Stimulated activated CD4-positive, alpha-beta T cell treated with anti-CD3 and anti-CD28 coated beads, Interleukin-1b, Interleukin-23, amount 100 ng/mL, for 4 hours (primary cell): ENCODE results near the gene EXOC4.

Experiments
- DNase-seq, 2 donors: peaks; one replicate each; pipeline ENCODE4 v3.0.0-alpha.2; 2020; ENCODE audit warnings: low read depth in 2 of 2

Gene EXOC4

DNA sequence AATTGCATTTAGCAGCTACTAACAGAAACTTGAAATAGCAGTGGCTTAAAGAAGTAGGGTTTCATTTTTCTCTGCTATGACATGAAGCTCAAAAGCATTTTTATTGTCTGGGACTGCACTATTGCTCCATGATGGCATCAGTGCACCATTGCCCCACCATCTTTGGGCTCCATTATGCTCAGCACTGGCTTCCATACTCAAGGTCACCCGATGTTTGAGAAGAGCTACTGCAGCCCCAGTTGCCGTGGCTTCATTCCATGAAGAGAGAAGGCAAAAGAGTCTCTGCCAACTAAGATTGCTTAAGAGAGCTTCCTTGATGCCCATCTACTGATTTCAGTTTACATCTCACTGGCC, 682.1 kb downstream of the EXOC4 start:
- DNase-seq, result no peak

DNA sequence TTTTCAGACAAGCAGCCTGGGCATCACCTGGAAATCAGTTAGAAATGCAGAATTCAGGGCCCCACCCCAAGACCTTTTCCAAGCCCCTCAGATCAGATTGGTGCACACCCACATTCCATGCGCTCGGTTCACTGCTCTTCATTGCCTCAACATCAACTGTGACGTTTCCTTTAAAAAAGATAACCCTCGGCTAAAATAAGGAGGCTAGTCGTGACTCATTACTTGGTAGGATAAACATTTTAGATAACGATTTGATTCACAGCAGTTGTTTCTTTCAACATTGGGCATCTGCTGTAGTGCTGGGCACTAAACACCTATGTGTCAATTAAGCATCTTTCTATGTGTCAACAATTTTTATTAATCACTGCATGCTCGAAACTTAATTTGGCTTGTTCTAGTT, 683.2 kb downstream of the EXOC4 start:
- no peak for DNase-seq

DNA sequence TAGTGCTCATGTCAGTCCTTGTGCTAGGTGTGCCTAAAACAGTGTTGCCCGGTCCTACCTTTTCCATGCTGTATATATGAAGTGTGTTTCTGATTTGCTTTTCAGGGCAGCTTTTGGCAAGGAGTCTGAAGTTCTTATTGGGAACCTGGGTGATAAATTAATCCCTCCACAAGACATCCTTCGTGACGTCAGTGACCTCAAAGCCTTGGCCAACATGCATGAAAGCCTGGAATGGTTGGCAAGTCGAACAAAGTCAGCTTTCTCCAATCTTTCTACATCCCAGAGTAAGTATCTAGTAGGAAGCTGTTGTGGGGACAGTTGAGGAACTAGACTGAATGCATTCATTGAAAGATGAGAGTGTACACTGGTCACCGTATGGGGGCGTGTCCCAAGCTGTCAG, 684.9 kb downstream of the EXOC4 start:
- no peak for DNase-seq

DNA sequence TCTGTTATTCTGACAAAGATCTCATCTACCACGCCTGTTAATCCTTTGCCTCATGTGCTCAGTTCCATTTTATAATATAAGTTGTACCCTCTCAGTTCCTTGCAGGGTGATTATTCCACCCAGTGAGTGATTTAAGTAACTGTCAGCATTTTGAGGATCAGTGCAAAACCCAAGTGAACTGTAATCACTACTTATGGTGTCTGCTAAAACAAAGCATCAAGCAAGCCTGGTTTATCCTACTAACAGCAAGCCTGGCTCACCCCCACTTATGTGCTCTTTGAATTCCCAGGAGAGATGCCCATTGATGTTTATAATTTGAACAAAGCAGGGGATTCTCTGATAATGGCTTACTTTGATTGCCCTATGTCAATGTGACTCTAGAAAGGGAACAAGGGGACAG, 687.5 kb downstream of the EXOC4 start:
- DNase-seq, result no peak

DNA sequence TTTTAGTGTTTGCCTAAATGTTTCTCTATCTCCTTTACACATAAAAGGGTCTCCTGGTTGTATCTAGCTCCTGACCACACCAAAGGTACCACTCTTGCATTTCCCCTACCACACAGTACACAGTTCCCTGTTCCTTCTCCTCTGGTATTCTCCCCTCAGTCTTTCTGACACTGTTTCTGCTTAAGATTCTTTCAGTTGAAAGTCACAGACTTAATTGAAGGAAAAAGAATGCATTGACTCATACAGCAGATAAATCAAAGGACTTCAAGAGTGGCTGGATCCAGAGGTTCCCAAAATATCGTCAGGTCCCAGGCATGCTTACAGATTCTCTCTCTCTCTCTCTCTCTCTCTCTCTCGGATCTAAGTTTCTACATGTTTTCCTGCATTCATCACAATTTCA, 688.6 kb downstream of the EXOC4 start:
- no peak for DNase-seq

DNA sequence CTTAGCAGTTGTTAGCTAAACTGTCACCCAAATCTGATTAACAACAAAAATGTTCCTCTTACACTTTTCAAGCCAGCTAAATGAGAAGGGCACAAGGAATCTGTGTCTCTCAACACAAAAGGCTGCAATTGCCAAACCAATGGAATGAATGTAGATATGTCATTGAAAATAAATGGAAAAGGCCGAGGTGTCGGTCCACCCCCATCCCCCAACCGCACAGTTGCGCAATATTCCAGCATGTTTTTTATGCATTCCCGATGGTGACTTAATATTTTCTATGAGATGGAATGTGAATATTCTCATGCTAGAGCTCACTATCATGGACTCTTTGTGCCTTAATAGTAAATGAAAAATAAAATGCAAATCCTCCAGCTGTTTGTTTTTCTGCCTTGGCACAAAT, 692.6 kb downstream of the EXOC4 start:
- DNase-seq, result no peak

DNA sequence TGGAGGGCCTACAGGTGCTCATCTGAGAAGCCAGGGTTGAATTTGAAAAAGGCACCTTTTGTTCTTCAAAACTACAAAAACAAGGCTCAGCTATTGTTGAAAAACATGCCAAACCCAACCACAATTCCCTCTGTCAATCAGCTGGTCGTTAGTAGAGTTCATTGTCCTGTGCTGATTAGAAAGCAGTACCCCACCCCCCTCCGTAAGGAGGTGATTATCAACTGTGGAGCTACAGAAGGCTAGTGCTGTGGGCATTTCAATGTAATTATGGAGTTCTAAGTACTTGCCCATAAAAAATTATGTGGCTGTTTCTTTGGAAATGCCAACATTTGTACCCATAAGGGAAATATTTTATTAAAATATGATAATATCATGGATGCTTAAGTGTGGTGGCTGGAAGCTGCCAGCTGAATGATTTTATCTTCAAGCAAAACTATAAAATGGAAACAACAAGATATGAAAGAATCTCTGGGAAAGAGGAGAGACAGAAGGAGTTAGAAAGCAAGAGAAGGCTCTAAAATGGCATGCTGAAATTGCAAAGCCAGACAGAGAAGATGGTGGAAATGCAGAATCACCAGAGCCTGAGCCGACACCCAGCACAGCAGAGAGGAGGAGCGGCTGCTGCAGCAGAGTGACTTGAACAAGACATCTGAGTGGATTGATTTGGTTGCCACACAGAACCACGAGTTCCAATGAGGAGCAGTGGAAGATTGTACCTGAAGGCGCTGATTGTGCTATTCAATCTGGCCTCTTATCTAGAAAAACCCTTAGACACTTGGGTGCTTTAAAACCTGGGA, 694.8 kb downstream of the EXOC4 start:
- DNase-seq, result no peak

DNA sequence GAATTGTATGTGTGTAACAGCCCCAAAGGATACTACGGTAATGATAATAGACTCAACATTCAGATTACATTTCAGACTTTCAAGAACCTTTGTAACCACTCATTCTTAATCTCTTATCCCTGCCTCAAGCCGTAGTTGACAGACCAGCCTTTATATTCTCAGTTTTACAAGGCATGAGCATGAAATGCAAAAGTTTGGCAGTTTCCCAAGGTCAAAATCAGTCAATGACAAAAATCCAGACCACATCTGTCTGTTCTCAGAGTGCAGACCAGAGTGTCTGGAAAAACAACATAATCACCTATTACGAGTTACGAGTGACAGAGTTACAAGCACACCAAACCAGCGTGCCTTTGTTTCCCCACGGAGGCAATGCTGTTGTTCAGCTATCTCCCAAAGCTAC, 695.7 kb downstream of the EXOC4 start:
- no peak for DNase-seq

DNA sequence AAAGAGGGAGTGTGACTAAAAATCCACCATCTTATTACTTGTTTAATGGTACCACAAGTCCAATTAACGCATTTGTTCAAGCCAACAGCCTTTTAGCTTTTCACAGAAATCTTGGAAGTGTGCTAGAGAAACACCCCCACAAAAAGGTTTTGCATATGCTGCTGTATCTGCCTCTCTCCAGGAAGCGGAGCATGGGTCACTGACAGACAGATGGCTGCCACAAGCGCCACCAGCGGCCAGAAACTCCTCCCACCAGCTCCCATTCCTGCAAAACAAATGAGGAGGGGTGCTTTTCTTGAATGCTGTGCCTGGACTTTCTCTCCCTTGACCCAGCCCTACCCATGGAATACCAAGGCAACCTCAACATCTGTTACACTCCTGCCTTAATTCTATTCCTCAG, 698.0 kb downstream of the EXOC4 start:
- DNase-seq, result no peak

DNA sequence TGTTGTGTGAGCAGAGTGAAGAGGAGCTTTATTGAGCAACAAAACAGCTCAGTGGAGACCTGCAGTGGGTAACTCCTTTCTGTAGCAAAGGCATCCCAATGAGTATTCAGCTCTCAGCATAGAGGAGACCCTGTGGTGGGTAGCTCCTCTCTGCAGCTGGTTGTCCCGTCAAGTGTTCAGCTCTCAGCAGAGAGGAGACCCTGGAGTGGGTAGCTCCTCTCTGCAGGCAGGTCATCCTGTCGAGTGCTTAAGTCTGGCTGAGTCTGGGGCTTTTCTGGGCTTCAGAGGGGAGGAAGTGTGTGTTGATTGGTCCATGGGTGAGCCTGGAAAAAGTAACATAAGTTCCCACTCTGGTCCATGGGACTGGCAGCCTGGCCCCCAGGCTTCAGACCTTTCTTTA, 702.3 kb downstream of the EXOC4 start:
- DNase-seq, result no peak

DNA sequence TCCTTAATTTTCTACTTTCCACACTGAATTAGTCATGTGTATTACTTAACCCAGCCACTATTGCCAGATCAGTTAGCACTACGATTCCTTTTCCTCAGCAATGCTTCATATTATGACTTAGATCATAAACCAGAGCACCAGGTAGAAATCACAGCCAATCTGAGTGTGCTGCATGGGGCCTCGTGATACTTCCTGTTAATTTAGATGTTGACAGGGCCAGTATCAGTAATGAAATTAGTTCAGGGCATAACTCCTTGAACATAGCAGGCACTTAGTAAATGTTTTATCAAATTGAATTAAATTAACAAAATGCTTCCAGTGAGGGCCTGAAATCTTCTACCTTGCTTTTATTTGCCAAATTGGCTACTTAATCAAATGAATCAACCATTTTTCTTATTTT, 705.0 kb downstream of the EXOC4 start:
- DNase-seq, result no peak

DNA sequence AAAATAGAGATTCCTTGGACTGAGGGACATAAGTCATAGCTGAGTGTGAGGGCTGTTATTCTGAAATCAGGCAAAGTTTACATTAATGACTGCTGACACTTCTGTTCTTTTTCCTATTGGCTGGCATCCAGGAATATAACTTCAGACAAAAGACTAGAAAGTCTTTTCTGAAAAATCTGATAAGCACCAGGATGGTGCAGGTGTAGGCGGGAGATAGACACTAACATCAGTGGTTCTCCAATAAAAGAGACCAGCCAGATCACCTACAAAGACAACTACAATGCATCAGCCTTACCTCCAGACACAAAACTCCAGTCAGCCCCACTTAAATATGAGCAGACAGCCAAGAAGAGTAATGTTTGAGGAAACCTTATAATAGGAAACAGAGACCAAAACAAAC, 705.9 kb downstream of the EXOC4 start:
- DNase-seq, result no peak

DNA sequence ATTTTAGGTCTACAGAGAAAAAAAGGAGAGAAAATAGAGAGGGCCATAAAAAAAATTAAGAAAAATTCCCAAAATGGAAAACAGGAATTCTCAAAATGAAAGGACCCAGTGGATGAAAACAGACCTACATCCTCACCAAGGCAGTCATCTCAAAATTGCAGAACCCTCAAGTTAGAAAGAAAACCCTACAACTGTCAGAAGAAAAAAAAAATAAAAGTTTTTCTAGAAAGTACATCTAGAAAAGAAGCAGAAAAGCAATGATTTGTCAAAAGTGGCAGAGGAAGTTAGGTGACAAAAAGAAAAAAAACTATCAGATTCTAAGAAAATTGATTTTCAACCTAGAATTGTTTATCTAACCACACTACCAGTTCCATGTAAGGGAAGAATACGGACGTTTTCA, 706.6 kb downstream of the EXOC4 start:
- DNase-seq, result no peak

DNA sequence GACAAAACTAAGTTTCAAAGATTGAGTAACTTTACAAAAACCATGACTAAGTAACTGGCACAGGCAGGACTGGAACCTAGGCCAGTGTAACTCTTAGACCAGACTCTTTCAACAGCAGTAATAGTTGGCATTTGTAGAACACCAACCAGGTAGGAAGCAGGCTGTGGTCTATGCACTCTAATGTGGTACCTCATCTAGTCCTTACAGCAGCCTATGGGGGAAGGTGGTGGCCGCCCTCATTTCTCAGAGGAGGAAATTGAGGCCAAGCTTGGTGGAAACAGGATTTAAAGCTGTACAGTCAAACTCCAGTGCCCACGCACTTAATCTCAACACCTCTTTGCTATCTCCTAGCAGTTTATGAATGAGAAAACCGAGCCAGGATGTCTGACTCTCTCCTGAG, 708.8 kb downstream of the EXOC4 start:
- no peak for DNase-seq

DNA sequence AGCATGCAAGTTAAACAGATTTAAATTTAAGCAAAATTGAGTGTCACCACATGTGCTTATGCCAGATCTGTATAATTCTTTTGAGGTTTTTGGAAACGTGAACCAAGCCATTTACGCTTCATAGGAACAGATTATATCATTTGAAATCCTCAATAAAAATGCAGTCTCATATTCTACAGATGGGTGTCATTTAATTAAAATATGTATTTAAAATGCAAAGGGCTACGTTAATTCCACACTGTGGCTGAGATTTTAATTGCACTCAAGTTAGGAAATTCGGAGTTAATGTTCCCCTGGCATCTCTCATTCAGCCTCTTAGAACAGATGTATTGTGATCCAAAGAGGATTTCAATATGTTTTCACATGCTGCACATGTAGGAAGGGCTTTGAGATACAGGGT, 709.8 kb downstream of the EXOC4 start:
- DNase-seq, result no peak

DNA sequence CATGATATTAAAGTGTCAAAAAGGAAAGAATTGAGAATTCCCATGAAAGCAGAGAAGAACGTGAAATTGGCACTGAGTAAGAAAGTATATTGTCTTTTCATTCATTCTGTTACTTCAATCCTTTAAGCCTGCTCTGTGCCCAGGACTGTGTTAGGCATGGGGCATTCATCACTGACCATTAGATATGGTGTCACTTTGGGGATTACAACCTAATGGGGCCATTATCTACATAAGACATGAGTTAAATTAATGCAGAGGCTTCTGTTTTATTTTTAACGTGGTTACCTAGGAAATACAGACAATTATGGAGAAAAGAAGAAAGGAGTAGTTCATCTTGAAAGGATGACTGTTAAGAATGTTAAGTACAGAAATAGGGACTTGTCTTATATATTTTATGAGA, 710.8 kb downstream of the EXOC4 start:
- DNase-seq, result no peak

DNA sequence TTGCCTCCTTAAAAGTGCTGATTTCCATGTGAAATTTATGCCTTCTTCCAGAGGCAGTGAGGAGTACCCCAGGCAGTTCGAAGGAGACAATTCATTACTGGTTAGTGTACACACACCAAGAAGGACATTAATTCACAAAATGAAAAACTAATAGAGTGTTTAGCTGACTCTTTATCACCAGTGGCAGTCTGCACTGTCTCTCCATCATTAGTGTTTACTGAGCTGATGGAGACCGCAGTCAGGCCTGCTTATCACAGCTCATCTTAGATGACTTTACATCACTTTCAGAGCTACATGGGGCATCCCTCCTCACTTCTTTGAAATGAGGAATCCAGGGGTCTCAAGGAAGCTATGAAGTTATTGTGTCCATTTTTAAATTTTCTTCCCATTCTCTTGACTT, 718.7 kb downstream of the EXOC4 start:
- no peak for DNase-seq

DNA sequence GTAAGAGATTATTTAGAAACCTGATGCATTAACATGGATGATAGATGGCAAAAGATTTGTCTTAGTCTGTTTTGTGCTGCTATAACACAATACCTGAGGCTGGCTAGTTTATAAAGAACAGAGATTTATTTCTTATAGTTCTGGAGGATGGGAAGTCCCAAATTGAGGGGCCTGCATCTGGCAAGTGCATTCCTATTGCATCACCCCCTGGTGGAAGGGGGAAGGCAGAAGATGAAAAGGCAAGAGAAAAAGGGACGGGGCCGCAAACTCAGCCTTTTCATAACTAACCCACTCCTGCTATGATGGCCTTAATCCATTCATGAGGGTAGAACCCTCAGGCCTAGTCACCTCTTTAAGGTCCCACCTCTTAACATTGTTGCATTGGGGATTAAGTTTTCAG, 720.8 kb downstream of the EXOC4 start:
- DNase-seq, result no peak

DNA sequence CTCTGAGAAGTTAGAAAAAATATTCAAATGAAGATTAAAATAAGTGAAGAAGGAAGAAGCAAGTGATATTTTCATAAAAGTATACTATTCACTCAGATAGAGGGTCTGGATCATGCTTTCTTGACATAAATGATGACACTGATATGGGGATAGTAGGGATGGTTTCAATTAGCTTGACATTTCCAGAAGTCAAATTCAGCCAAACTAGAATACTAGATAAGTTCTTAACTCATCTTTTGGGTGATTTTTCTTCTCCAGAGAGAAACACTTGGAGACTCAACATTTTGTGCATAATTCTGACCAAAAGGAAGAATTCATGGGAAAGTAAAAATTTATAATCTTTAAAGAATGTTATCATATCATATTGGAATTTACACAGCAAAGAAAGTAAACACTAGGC, 722.3 kb downstream of the EXOC4 start:
- DNase-seq, result no peak

DNA sequence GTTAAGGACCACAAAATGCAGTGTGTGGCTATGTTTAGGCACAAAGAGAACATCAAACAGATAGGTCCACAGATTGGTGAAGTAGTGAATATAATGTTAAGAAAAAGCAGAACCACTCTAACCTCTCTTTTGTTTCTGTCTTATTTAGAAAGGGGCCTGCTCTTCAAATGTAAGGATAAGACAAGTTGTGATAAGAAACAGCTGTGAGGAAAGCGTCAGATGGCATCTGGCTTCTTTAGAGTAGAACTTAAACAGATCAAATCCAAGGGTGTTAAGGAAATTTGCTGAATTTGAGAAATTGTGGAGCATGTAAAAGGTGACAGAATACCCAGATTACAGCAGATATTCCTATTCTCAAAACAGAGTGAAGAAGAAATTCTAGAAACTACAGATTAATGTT, 723.3 kb downstream of the EXOC4 start:
- DNase-seq, result no peak

DNA sequence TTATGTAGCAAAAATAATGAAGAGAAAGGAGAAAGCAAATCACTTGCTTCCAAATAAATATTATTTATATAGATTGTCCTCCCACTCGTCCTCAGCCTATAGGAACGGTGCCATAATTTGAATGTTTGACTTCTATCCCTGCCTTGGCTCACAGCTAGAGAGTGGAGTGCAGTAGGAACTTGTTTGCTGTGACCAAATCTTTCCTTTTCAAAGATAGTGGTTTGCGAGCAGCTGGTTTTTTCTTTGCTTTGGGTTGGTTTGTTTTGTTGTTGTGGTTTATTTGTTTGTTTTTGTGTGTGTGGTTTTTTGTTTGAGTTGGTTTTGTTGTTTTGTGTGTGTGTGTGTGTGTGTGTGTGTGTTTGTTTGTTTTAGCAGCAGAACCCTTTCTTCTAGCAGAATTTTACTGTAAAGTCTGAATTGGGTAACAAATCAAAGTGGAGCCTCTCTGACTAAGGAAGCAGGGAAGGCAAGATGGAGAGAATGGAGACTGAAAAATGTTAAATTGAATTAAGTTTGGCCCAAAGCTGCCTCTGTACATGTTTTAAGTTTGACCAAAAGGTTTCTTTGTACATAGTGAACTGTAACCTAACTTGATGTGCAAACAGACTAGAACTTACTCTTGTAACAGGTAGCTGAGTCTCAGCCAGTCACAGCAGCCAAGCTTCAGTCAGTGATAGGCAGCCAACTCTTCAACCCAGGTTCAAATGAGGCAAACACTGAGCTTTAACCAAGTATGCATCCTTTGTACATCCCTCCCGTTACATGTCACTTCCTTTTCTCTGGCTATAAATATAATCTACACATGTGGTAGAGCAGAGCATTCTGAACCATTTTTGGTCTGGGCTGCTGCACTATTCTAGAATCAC, 724.8 kb downstream of the EXOC4 start:
- no peak for DNase-seq

DNA sequence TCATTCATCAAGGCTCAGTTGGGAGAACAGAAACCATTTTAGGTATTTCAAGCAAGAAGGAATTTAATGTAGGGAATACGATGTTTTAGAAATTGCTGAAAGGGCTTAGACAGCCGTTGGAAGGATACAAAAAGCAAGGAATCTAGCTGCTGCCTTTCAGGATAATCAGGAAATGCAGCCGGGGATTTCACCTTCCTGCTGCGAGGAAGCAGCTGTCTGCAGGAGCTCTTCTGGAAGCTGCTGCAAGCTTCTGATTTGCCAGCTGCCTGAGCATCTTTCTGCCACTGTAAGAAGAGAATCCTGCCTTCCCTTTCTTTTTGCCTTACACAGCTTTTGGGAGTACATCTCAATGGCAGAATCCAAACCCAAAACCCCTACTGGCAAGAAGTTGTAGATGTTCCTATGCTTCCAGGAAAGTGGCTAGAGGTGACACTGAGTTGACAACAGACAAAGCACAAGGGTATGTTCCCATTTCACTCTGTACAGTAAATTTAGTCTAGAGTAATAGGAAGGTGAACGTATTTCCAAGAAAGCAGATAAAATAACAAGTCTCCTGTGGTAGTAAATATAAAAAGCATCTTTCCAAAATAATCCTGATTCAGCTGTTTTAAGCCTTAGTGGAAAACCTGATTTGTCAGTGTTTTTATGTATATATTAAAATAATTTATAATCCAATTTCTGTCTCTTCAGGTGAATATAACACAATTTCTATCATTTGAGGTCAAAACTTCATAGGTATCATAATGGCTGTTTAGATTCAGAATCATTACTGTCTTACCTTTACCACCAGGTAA, 725.8 kb downstream of the EXOC4 start:
- no peak for DNase-seq

DNA sequence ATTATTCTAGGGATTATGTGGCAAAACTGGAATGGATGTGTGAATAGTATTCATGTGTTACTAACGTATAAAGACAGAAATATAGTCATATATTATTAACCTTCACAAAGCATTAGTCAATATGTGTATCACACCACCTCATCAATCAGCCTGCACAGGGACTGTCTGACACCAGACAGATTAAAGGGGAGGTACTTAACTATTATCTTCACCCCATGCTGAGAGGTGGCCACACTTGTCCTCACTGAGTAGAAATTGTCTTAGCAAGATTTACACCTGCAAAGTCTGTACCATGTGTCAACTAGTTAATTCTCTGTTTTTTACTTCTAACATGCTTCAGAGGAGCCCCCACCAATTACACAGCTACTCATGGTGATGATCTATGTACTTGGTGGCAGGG, 727.9 kb downstream of the EXOC4 start:
- DNase-seq, result no peak
